Esophagus muscularis mucosa (tissue), 4 donors: ENCODE measurements around the gene SH2D5.

Source experiments
- EP300 ChIP-seq: sonication (generic); formaldehyde crosslinking; IDR thresholded peaks from one replicate; pipeline ENCODE4 v1.6.1; 2017; ENCODE audit warnings: antibody characterized with exemption
- POLR2A ChIP-seq: fragments of 450-650 bp; IDR thresholded peaks from one replicate; pipeline ENCODE4 v1.6.1; 2017; ENCODE audit warnings: antibody characterized with exemption, moderate library complexity, mild to moderate bottlenecking, low read depth
- POLR2AphosphoS5 ChIP-seq, 2 donors: sonication (generic); formaldehyde crosslinking; IDR thresholded peaks; one replicate each; pipeline ENCODE4 v1.6.1; 2017; ENCODE audit warnings: antibody characterized with exemption in 2 of 2
- TF ChIP-seq, protein P1 (sequence below), 3 experiments: fragments of 200-600 bp in 2 of 3; fragments of 450-650 bp in 1 of 3; sonication (generic) in 2 of 3; IDR thresholded peaks; one replicate each; pipeline ENCODE4 v1.5.1; 2017 to 2019; ENCODE audit warnings: antibody characterized with exemption in 3 of 3, mild to moderate bottlenecking in 2 of 3, moderate library complexity in 1 of 3

DNA sequence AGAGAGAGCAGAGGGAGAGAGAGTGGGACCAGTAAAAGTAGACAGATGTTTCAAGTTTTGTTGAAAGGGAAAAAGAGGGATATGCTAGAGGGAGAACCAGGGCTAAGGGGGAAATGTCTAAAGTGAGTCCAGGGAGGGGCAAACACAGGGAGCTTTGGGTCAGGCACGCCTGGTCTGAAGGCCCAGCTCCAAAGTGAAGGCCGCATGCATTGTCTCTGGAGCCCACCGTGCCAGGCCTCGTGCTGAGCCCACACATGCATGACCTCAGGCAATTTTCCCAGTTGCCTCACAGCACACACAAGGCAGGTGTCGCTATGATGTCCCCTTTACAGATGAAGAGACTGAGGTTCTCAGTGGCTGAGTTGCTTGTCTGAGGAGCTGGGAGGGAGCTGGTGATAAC, 30.7 kb downstream of the SH2D5 start:
- TF ChIP-seq, protein P1, sequence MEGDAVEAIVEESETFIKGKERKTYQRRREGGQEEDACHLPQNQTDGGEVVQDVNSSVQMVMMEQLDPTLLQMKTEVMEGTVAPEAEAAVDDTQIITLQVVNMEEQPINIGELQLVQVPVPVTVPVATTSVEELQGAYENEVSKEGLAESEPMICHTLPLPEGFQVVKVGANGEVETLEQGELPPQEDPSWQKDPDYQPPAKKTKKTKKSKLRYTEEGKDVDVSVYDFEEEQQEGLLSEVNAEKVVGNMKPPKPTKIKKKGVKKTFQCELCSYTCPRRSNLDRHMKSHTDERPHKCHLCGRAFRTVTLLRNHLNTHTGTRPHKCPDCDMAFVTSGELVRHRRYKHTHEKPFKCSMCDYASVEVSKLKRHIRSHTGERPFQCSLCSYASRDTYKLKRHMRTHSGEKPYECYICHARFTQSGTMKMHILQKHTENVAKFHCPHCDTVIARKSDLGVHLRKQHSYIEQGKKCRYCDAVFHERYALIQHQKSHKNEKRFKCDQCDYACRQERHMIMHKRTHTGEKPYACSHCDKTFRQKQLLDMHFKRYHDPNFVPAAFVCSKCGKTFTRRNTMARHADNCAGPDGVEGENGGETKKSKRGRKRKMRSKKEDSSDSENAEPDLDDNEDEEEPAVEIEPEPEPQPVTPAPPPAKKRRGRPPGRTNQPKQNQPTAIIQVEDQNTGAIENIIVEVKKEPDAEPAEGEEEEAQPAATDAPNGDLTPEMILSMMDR (IDR thresholded peaks at IDR 0.05): no peak
- TF ChIP-seq EP300: no peak
- TF ChIP-seq POLR2AphosphoS5 (IDR thresholded peaks at IDR 0.05): no peak
- TF ChIP-seq POLR2A: no peak
